Fibroblast of lung (primary cell): ENCODE measurements around the gene SPEF2. TPM values are rescaled to one million over a fixed set of nuclear protein-coding genes. Genes with fewer than 3 reads are reported as not detected.

Experiments
- DNase-seq, 2 donors: peaks; one replicate each; pipeline versions ENCODE4 v3.0.0 to v3.0.0-alpha.2; 2010; ENCODE audit warnings: low read depth in 2 of 2
- H2AFZ ChIP-seq: 2 replicates; pipeline ENCODE4 v1.5.1; 2012; ENCODE audit warnings: low read length, control low read depth, inconsistent platforms
- H3K27ac ChIP-seq: 2 replicates; pipeline ENCODE4 v1.5.1; 2011; ENCODE audit warnings: low read length, control low read depth; ENCODE audit not compliant: insufficient read depth
- H3K27me3 ChIP-seq: 2 replicates; pipeline ENCODE4 v1.5.1; 2011; ENCODE audit warnings: mild to moderate bottlenecking, low read length; ENCODE audit not compliant: control insufficient read depth, insufficient read depth
- H3K36me3 ChIP-seq: 2 replicates; pipeline ENCODE4 v1.5.1; 2011; ENCODE audit warnings: low read length; ENCODE audit not compliant: control insufficient read depth, insufficient read depth
- H3K4me1 ChIP-seq: 2 replicates; pipeline ENCODE4 v1.5.1; 2011; ENCODE audit warnings: low read length; ENCODE audit not compliant: control insufficient read depth, insufficient read depth; ENCODE audit errors: extremely low read depth
- H3K4me2 ChIP-seq: 2 replicates; pipeline ENCODE4 v1.5.1; 2011; ENCODE audit warnings: low read length, control low read depth; ENCODE audit not compliant: insufficient read depth; ENCODE audit errors: extremely low read depth
- H3K4me3 ChIP-seq, 4 experiments: fragments of 200-600 bp in 1 of 4; sonication (generic) in 1 of 4; replicated peaks in 1 of 4; 2 replicates each; pipeline ENCODE4 v1.5.1; 2011 to 2016; ENCODE audit warnings: low read length in 4 of 4, low read depth in 3 of 4, mild to moderate bottlenecking in 3 of 4, control low read depth in 2 of 4, inconsistent platforms in 1 of 4, mixed read lengths in 1 of 4; ENCODE audit not compliant: insufficient read depth in 1 of 4; ENCODE audit errors: control extremely low read depth in 1 of 4
- H3K79me2 ChIP-seq: 2 replicates; pipeline ENCODE4 v1.5.1; 2012; ENCODE audit warnings: mild to moderate bottlenecking, low read length, inconsistent platforms; ENCODE audit not compliant: control insufficient read depth, insufficient read depth
- H3K9ac ChIP-seq: 2 replicates; pipeline ENCODE4 v1.5.1; 2011; ENCODE audit warnings: mild to moderate bottlenecking, low read length, control low read depth; ENCODE audit not compliant: insufficient read depth
- H3K9me3 ChIP-seq: 2 replicates; pipeline ENCODE4 v1.5.1; 2012; ENCODE audit warnings: low read depth, low read length; ENCODE audit not compliant: control insufficient read depth, insufficient read depth
- H4K20me1 ChIP-seq: 2 replicates; pipeline ENCODE4 v1.5.1; 2011; ENCODE audit warnings: low read length; ENCODE audit not compliant: control insufficient read depth, insufficient read depth; ENCODE audit errors: extremely low read depth
- CTCF ChIP-seq, 2 donors: IDR thresholded peaks in 1 of 2; conservative IDR thresholded peaks in 1 of 2; 1 replicate in 1 of 2; 2 replicates in 1 of 2; pipeline ENCODE4 v1.5.1; 2011 to 2012; ENCODE audit warnings: low read length in 2 of 2, control low read depth in 1 of 2, inconsistent platforms in 1 of 2, low read depth in 1 of 2, mild to moderate bottlenecking in 1 of 2
- EZH2 ChIP-seq: IDR thresholded peaks from 2 replicates; pipeline ENCODE4 v1.5.1; 2012; ENCODE audit warnings: low read length, control low read depth, mild to moderate bottlenecking; ENCODE audit errors: missing control alignments
- polyA plus RNA-seq, 2 donors: library from polyadenylated mRNA; depleted of rRNA in 1 of 2; stranded (reverse) in 1 of 2; unstranded in 1 of 2; fragments of >200 nt; gene quantifications; 2 replicates each; pipeline ENCODE4 v1.2.1, GENCODE V29; 2011 to 2012; ENCODE audit warnings: missing spikeins in 1 of 2
- total RNA-seq: library from RNA; depleted of rRNA; stranded (reverse); fragments of >200 nt; gene quantifications from 2 replicates; pipeline ENCODE4 v1.2.1, GENCODE V29; 2014

The SPEF2 gene
- total and polyA plus RNA-seq, 2 donors (not counting 1 experiment from before 2014, with no cell fraction given), result 5.2 to 5.9 TPM

DNA sequence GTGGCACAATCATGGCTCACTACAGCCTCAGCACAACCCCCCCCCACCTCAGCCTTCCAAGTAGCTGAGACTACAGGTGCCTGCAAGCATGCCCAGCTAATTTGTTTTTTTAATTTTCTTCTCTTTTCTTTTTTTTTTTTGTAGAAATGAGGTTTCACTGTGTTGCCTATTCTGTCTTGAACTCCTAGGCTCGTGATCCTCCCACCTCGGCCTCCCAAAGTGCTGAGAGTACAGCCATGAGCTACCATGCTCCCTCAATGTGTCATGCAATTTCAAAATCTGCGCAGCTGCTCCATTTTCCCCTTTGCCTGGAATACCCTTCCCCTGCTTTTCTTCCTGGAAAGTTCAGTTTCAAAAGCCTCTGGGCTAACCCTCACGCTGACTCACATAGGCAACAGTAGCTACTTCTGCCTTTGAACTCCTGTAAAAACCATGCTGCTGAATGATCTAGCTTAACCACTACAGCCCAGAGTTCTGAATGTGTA is 168.0 kb downstream of the SPEF2 start:
- no peak overlapping the region for H2AFZ ChIP-seq
- no peak overlapping the region for H3K4me3 ChIP-seq
- H3K4me1 ChIP-seq, result peaks cover 12% of the 10 kb centered on the region
- no peaks in the 10 kb centered on the region for H3K9me3 ChIP-seq
- H3K27ac ChIP-seq, result no peak overlapping the region
- no peaks in the 10 kb centered on the region for H3K36me3 ChIP-seq
- DNase-seq, result peak in 1 of 2 donors; percentile 45
- no peaks in the 10 kb centered on the region for H3K79me2 ChIP-seq
- no peak overlapping the region for H3K4me2 ChIP-seq
- no peaks in the 10 kb centered on the region for H3K27me3 ChIP-seq
- TF ChIP-seq CTCF (conservative IDR thresholded peaks at IDR 0.05 in 1 of 2, IDR thresholded peaks at IDR 0.05 in 1 of 2; ENCODE audit: low read depth in 1 of 2, low read length in 2 of 2), result no peak
- TF ChIP-seq EZH2, result no peak
- H4K20me1 ChIP-seq, result no peaks in the 10 kb centered on the region
- no peak overlapping the region for H3K9ac ChIP-seq

DNA sequence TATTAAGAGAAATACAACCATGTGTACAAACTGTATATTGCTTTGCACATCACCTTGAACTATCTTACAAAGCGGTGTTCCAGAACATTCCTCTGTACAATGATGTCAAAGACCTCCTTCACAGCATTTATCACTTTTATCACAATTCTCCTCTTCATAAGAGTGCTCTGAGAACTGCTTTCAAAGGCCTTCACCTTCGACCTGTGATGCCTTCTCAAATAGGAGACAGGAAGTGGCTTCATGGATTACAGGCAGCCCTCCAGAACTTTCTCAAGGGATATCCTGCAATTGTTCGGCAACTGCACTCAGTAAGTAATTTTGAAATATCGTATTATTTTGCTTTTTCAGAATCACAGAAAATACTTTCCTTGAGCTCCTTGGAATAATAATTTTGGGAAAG is 171.1 kb downstream of the SPEF2 start:
- H3K9me3 ChIP-seq, result no peaks in the 10 kb centered on the region
- H3K79me2 ChIP-seq, result no peaks in the 10 kb centered on the region
- no peak for DNase-seq
- no peak overlapping the region for H3K27ac ChIP-seq
- H3K4me2 ChIP-seq, result no peak overlapping the region
- no peaks in the 10 kb centered on the region for H3K27me3 ChIP-seq
- H4K20me1 ChIP-seq, result no peaks in the 10 kb centered on the region
- no peaks in the 10 kb centered on the region for H3K36me3 ChIP-seq
- no peak overlapping the region for H2AFZ ChIP-seq
- H3K4me1 ChIP-seq, result peaks cover 7% of the 10 kb centered on the region
- TF ChIP-seq EZH2 (no peak), CTCF (conservative IDR thresholded peaks at IDR 0.05 in 1 of 2, IDR thresholded peaks at IDR 0.05 in 1 of 2; ENCODE audit: low read depth in 1 of 2, low read length in 2 of 2) (no peak)
- H3K4me3 ChIP-seq, result no peak overlapping the region
- H3K9ac ChIP-seq, result no peak overlapping the region

DNA sequence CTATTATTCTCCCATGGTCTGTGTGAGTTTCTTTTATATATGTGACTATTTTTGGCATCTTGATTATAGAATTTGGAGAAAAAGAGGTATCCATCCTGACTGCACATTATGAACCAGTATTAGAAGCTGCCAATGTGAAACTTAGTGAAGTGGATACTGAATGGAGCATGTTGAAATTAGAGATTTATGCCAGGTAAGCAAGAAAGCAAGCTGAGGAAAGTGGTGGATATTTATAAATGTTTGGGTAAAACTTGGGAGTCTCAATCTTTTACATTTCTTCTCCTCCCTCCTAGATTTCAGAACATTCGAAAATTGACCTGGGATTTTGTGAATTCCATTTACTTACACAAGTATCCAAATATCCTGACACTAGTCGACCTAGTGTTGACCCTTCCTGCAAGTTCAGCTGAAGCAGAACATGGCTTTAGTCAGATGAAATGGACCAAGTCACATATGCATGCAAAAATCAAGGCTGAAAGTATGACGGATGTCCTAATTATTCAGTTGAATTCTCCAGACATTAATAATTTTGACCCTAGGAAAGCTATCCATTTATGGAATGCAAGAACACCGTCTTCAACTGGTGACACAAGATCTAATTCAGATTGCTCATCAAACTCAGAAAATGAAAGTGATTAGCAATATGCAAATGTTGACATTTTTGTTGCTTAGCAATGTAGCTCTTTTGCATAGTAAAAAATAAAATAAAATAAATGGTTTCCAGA is 172.2 kb downstream of the SPEF2 start:
- Histone ChIP-seq H3K27ac (no peak overlapping the region), H3K36me3 (no peaks in the 10 kb centered on the region), H3K4me1 (peaks cover 7% of the 10 kb centered on the region), H3K79me2 (no peaks in the 10 kb centered on the region), H3K9ac (no peak overlapping the region), H4K20me1 (no peaks in the 10 kb centered on the region), H3K4me3 (no peak overlapping the region), H2AFZ (no peak overlapping the region), H3K4me2 (peak overlapping the region; percentile 11), H3K9me3 (no peaks in the 10 kb centered on the region), H3K27me3 (no peaks in the 10 kb centered on the region)
- DNase-seq, result peak in 1 of 2 donors; percentile 63
- TF ChIP-seq EZH2 (no peak), CTCF (conservative IDR thresholded peaks at IDR 0.05 in 1 of 2, IDR thresholded peaks at IDR 0.05 in 1 of 2; ENCODE audit: low read depth in 1 of 2, low read length in 2 of 2) (no peak)
